ENCODE data around the gene ODC1. TPM values are rescaled to one million over a fixed set of nuclear protein-coding genes. Genes with fewer than 3 reads are reported as not detected.

ODC1 gene
- total RNA-seq, 1 experiment from 2014 or later = 231 TPM

GRCh38 chr2:10452312-10452711 is 4.2 kb upstream of the ODC1 start:
- DNase-seq (ENCODE audit: low read depth, low spot score) = no peak
- ATAC-seq = no peak
- TF ChIP-seq SIN3A (IDR thresholded peaks at IDR 0.05; ENCODE audit: low read depth) (no peak), JUND (IDR thresholded peaks at IDR 0.05) (peak; percentile 22; the same call in 1 of the 2 replicates), EGR1 (IDR thresholded peaks at IDR 0.05; ENCODE audit: low read depth) (no peak), SP1 (IDR thresholded peaks at IDR 0.05; ENCODE audit: low read depth) (no peak; the same call in 1 of the 2 replicates), REST (IDR thresholded peaks at IDR 0.05; ENCODE audit: low read depth) (no peak), SRF (IDR thresholded peaks at IDR 0.05; ENCODE audit: low read depth) (no peak), EZH2 (IDR thresholded peaks at IDR 0.05) (no peak), CBX3 (IDR thresholded peaks at IDR 0.05; ENCODE audit: low read depth) (peak; percentile 56; the same call in 1 of the 2 replicates), CEBPB (IDR thresholded peaks at IDR 0.05; ENCODE audit: low read depth) (peak; percentile 77; the same call in 1 of the 2 replicates), YY1 (IDR thresholded peaks at IDR 0.05; ENCODE audit: extremely low read depth, insufficient replicate concordance, low read depth, low read length) (peak; percentile 50)
- TF ChIP-seq, protein P1, sequence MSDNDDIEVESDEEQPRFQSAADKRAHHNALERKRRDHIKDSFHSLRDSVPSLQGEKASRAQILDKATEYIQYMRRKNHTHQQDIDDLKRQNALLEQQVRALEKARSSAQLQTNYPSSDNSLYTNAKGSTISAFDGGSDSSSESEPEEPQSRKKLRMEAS (IDR thresholded peaks at IDR 0.05) = peak; percentile 66
- CTCF ChIA-PET = interaction anchor here (1.4 kb wide), 1 partner anchor 17 kb away, joined by 5 read pairs; no protein-coding TSS in a partner anchor
- Histone ChIP-seq H3K4me3 (replicated peaks in 1 of 2; ENCODE audit: low read depth in 1 of 2, low read length in 2 of 2) (no peak overlapping the region), H3K9me3 (ENCODE audit: control insufficient read depth in 1 of 2, insufficient read depth in 1 of 2, low read depth in 1 of 2, low read length in 2 of 2) (no peaks in the 10 kb centered on the region), H3K36me3 (ENCODE audit: control insufficient read depth in 1 of 2, insufficient read depth in 2 of 2, low read length in 2 of 2) (no peaks in the 10 kb centered on the region), H3K9ac (ENCODE audit: low read length) (no peak overlapping the region), H3K4me1 (ENCODE audit: control insufficient read depth in 1 of 2, insufficient read depth in 2 of 2, low read length in 2 of 2) (peaks cover 7 to 36% of the 10 kb centered on the region in 2 experiments; a peak in 3 of 4 replicates), H3K27ac (ENCODE audit: low read depth, low read length) (no peak overlapping the region; the same call in 1 of the 2 replicates), H3K4me2 (ENCODE audit: low read length) (peak overlapping the region; percentile 37), H3K27me3 (ENCODE audit: insufficient read depth, low read length) (no peaks in the 10 kb centered on the region), H3K79me2 (ENCODE audit: insufficient read depth, low read length) (peaks cover 11% of the 10 kb centered on the region), H4K20me1 (ENCODE audit: insufficient read depth) (no peaks in the 10 kb centered on the region), H2AFZ (ENCODE audit: low read depth, low read length, poor library complexity, severe bottlenecking) (no peak overlapping the region), H3K9me2 (ENCODE audit: insufficient read depth) (no peaks in the 10 kb centered on the region)
- RAD21 ChIA-PET (ENCODE audit: low non-redundant PET in 1 of 2, low total read pairs in 2 of 2, uncharacterized antibody in 2 of 2, unreplicated experiment in 2 of 2) = no interaction called here
- no TSS peak for BruUV-seq (replicated peaks)
- POLR2A ChIA-PET = no interaction called here
- intact Hi-C loops (cut with micrococcal nuclease) = loop anchor here (2.0 kb wide), 1 partner anchor 208 kb away; no protein-coding TSS in a partner anchor
